Activated CD4-positive, alpha-beta T cell treated with anti-CD3 and anti-CD28 coated beads, Interleukin-2, amount 50 U/mL, for 24 hours (primary cell): ENCODE results near the gene HUWE1.
"Not testable (repeated sequence)": the region's sequence is repeated elsewhere in the genome, so short reads cannot be mapped to it uniquely, and the experiment has no call there.

Source experiments
- DNase-seq, 2 donors: peaks; one replicate each; pipeline ENCODE4 v3.0.0-alpha.2; 2020; ENCODE audit warnings: low read depth in 1 of 2, low spot score in 1 of 2

Gene HUWE1

GRCh38 chrX:53686151-53686885 lies at the start of gene HUWE1:
TSS of gene HUWE1 (minus strand) at chrX:53686719. CDS start at chrX:53654107, 32,612 bp downstream.
- peak; percentile 55 to 73 for DNase-seq

GRCh38 chrX:53732797-53733196 lies 46.3 kb upstream of the HUWE1 start:
- DNase-seq = no peak

- DNase-seq = no peak
Measured at GRCh38 chrX:53729751-53730150, 43.2 kb upstream of the HUWE1 start.

GRCh38 chrX:53728506-53728905 lies 42.0 kb upstream of the HUWE1 start:
- no peak for DNase-seq

- no peak for DNase-seq
Measured at GRCh38 chrX:53724872-53725271, 38.4 kb upstream of the HUWE1 start.

- no peak for DNase-seq
Measured at GRCh38 chrX:53723381-53723780, 36.9 kb upstream of the HUWE1 start.

GRCh38 chrX:53721610-53722009 lies 35.1 kb upstream of the HUWE1 start:
- DNase-seq = not testable (repeated sequence)

- not testable (repeated sequence) for DNase-seq
Measured at GRCh38 chrX:53719666-53720065, 33.1 kb upstream of the HUWE1 start.

GRCh38 chrX:53718073-53718472 lies 31.6 kb upstream of the HUWE1 start:
- DNase-seq = no peak

- DNase-seq = no peak
Measured at GRCh38 chrX:53717205-53717604, 30.7 kb upstream of the HUWE1 start.

GRCh38 chrX:53716328-53717088 lies 30.0 kb upstream of the HUWE1 start:
- no peak for DNase-seq

GRCh38 chrX:53715346-53715924 lies 28.9 kb upstream of the HUWE1 start:
- no peak for DNase-seq

- DNase-seq = peak in 1 of 2 donors; percentile 61
Measured at GRCh38 chrX:53714580-53715345, 28.2 kb upstream of the HUWE1 start.

- no peak for DNase-seq
Measured at GRCh38 chrX:53713987-53714579, 27.6 kb upstream of the HUWE1 start.

- DNase-seq = no peak
Measured at GRCh38 chrX:53711436-53711835, 24.9 kb upstream of the HUWE1 start.

- DNase-seq = no peak
Measured at GRCh38 chrX:53704854-53705253, 18.3 kb upstream of the HUWE1 start.

GRCh38 chrX:53704294-53704693 lies 17.8 kb upstream of the HUWE1 start:
- DNase-seq = no peak

GRCh38 chrX:53695946-53696549 lies 9.5 kb upstream of the HUWE1 start:
- no peak for DNase-seq

- DNase-seq = no peak
Measured at GRCh38 chrX:53694642-53695041, 8.1 kb upstream of the HUWE1 start.

GRCh38 chrX:53688300-53688699 lies 1.8 kb upstream of the HUWE1 start:
- no peak for DNase-seq

GRCh38 chrX:53685711-53686110 lies 808 bp downstream of the HUWE1 start:
- DNase-seq = no peak
